RCC 7860 (cell line): ENCODE results near the gene COL16A1.
A peak's percentile ranks its signal among the peaks of the same experiment; 100 is the strongest.

Experiments
- DNase-seq: peaks from one replicate; pipeline ENCODE4 v3.0.0-alpha.2; 2015; ENCODE audit warnings: low spot score
- FAIRE-seq: peaks from 2 replicates; lab custom pipeline; 2012; peaks lifted over from hg19 to GRCh38; lab: Jason Lieb, UNC

Gene COL16A1

GRCh38 chr1:31668303-31668883, 35.4 kb downstream of the COL16A1 start:
- FAIRE-seq (no peak), DNase-seq (no peak)

GRCh38 chr1:31667065-31667785, 36.6 kb downstream of the COL16A1 start:
- FAIRE-seq (no peak), DNase-seq (no peak)

GRCh38 chr1:31666263-31666963, 37.4 kb downstream of the COL16A1 start:
- DNase-seq (peak; percentile 32), FAIRE-seq (no peak)

- DNase-seq (no peak), FAIRE-seq (no peak)
These were observed 38.5 kb downstream of the COL16A1 start for GRCh38 chr1:31665234-31665878.

GRCh38 chr1:31664528-31664927, 39.3 kb downstream of the COL16A1 start:
- FAIRE-seq (no peak), DNase-seq (no peak)

GRCh38 chr1:31663622-31664452, 40.0 kb downstream of the COL16A1 start:
- peak; percentile 18 for DNase-seq
- FAIRE-seq: no peak

GRCh38 chr1:31662463-31662862, 41.4 kb downstream of the COL16A1 start:
- DNase-seq (no peak), FAIRE-seq (no peak)

GRCh38 chr1:31661856-31662255, 42.0 kb downstream of the COL16A1 start:
- DNase-seq: no peak

GRCh38 chr1:31660871-31661455, 42.9 kb downstream of the COL16A1 start:
- FAIRE-seq (no peak), DNase-seq (no peak)

More at GRCh38 chr1:31661856-31662255, 42.0 kb downstream of the COL16A1 start:
- FAIRE-seq: no peak

- DNase-seq (no peak), FAIRE-seq (no peak)
These were observed 43.9 kb downstream of the COL16A1 start for GRCh38 chr1:31659889-31660288.

GRCh38 chr1:31658721-31659120, 45.1 kb downstream of the COL16A1 start:
- no peak for FAIRE-seq
- DNase-seq: no peak

GRCh38 chr1:31657972-31658510, 45.8 kb downstream of the COL16A1 start:
- DNase-seq (no peak), FAIRE-seq (no peak)

- no peak for FAIRE-seq
- no peak for DNase-seq
These were observed 46.6 kb downstream of the COL16A1 start for GRCh38 chr1:31657020-31657804.

GRCh38 chr1:31655756-31656155, 48.1 kb downstream of the COL16A1 start:
- no peak for DNase-seq
- FAIRE-seq: no peak

- FAIRE-seq: no peak
These were observed 48.7 kb downstream of the COL16A1 start for GRCh38 chr1:31655104-31655503.

GRCh38 chr1:31654474-31654776, 49.4 kb downstream of the COL16A1 start:
- DNase-seq (no peak), FAIRE-seq (no peak)

More at GRCh38 chr1:31655104-31655503, 48.7 kb downstream of the COL16A1 start:
- DNase-seq: no peak

- DNase-seq: no peak
- no peak for FAIRE-seq
These were observed 49.9 kb downstream of the COL16A1 start for GRCh38 chr1:31653717-31654473.

GRCh38 chr1:31652891-31653499, 50.8 kb downstream of the COL16A1 start:
- FAIRE-seq (no peak), DNase-seq (no peak)
